ENCODE data around the gene PSMC3. TPM values are rescaled to one million over a fixed set of nuclear protein-coding genes. Genes with fewer than 3 reads are reported as not detected.

Gene PSMC3
- total RNA-seq, 1 donor: 128 TPM

DNA sequence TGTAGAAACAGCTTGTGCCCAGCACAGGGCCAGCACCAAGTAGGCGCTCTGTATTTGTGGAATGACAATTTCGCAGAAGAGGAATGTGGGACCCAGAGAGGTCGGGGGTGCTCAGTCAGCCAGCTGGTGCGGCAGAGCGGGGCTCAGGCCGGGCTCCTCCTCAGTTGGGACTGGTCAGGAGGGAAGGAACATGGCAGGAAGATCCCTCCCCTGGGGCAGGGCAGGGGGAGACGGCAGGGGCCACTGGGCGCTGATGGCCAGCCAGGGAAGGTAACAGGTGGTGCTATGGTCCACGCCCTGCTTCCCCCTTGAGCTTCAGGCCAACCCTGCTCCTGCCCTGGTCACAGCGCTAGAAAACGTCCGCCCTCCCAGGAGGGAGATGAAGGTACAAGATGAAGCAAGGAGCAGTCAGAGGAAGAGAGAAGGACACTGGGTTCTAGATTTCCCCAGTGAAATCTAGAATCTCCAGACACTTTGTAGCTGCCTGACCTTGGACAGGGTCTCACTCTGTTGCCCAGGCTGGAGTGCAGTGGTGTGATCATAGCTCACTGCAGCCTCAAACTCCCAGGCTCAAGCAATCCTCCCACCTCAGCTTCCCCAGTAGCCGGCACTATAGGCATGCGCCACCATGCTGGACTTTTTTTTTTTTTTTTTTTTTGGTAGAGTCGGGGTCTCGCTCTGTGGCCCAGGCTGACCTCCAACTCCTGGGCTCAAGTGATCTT is 34.4 kb downstream of the PSMC3 start:
- TF ChIP-seq, protein P1, sequence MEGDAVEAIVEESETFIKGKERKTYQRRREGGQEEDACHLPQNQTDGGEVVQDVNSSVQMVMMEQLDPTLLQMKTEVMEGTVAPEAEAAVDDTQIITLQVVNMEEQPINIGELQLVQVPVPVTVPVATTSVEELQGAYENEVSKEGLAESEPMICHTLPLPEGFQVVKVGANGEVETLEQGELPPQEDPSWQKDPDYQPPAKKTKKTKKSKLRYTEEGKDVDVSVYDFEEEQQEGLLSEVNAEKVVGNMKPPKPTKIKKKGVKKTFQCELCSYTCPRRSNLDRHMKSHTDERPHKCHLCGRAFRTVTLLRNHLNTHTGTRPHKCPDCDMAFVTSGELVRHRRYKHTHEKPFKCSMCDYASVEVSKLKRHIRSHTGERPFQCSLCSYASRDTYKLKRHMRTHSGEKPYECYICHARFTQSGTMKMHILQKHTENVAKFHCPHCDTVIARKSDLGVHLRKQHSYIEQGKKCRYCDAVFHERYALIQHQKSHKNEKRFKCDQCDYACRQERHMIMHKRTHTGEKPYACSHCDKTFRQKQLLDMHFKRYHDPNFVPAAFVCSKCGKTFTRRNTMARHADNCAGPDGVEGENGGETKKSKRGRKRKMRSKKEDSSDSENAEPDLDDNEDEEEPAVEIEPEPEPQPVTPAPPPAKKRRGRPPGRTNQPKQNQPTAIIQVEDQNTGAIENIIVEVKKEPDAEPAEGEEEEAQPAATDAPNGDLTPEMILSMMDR (IDR thresholded peaks at IDR 0.05; ENCODE audit: insufficient read depth, low read length): no peak
- H3K4me3 ChIP-seq (ENCODE audit: low read depth, low read length): no peak overlapping the region
- no peak for DNase-seq (ENCODE audit: low read depth)

DNA sequence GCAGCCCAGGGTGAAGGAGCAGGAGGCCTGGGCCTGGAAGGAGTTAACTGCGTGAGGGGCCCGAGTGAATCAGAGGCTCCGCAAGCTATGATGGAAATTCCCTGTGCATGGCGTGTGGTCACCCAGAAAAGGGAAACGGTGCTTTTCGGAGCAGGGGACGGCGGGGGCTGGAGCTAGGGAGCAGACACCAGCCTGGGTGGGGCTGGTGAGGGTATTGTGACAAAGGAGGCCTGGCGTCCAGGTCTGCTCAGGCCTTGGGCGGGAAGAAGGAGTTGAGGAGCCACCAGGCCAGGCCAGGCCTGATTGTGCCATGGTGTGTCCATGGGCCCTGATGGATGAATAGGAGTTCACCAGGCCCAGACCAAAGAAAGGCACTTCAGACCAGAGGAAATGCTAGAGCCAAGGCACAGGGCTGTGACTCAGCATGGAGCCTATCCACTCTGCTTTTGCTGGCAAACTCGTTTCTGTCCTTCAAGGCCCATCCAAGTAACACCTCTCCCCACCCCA is 35.1 kb downstream of the PSMC3 start:
- H3K4me3 ChIP-seq (ENCODE audit: low read depth, low read length): no peak overlapping the region
- TF ChIP-seq, protein P1 (IDR thresholded peaks at IDR 0.05; ENCODE audit: insufficient read depth, low read length): no peak
- no peak for DNase-seq (ENCODE audit: low read depth)

DNA sequence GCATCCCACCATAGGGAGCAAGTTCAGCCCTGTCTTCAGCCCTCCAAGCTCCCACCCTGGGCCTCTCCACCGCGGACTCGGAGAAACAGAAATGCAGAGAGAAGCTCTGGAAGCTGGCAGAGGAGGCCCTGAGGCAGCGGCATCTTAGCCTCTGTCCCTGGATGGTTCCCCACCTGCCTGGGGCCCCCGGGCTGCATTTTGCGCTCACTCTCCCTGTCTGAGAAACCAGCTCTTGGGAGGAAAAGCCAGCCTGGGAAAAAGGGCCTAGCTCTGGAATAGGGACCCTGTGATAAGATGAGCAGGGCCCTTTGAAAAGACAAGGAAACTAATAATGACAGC is 35.8 kb downstream of the PSMC3 start:
- no peak overlapping the region for H3K4me3 ChIP-seq (ENCODE audit: low read depth, low read length)
- TF ChIP-seq, protein P1 (IDR thresholded peaks at IDR 0.05; ENCODE audit: insufficient read depth, low read length): no peak

DNA sequence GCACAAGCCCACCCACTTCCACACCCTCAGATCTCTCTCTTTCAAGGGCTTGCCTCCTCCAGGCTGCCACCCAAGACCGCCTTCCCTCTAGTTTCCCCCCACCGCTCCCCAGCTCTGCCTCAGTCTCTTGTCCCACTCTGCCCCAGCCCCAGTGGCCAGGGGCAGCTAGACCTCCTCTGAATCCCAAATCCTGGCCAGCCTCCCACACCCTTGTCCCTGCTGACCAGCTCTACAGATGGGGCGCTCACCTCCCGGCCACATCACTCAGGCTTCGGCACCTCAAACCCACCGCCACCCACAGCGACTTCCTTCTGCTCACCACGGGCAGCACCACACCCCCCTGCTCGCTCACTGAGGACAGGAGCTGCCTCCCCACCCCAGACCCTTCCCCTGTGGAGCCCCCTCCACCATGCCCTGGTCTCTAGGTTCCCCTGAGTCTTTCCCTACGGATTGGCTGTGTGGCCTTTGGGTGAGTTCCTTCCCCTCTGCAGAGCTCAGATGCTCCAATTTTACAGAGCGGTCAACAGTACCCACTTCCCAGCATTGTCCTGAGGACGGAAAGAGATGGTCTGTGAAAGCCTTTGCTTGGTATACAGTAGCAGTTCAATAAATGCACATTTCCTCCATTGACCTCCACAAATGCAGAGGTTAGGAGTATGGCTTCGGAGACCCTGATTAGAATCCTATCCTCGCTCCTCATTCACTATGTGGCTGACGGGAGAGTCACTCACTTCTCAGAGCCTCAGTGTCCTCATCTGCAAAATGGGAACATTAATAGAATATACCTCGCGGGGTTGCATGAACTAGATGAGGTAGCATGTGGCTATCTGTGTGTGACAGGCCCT is 36.4 kb downstream of the PSMC3 start:
- TF ChIP-seq, protein P1 (IDR thresholded peaks at IDR 0.05; ENCODE audit: insufficient read depth, low read length): no peak
- DNase-seq (ENCODE audit: low read depth): no peak
- no peak overlapping the region for H3K4me3 ChIP-seq (ENCODE audit: low read depth, low read length)

More for the DNA sequence above, 35.8 kb downstream of the PSMC3 start:
- no peak for DNase-seq (ENCODE audit: low read depth)

DNA sequence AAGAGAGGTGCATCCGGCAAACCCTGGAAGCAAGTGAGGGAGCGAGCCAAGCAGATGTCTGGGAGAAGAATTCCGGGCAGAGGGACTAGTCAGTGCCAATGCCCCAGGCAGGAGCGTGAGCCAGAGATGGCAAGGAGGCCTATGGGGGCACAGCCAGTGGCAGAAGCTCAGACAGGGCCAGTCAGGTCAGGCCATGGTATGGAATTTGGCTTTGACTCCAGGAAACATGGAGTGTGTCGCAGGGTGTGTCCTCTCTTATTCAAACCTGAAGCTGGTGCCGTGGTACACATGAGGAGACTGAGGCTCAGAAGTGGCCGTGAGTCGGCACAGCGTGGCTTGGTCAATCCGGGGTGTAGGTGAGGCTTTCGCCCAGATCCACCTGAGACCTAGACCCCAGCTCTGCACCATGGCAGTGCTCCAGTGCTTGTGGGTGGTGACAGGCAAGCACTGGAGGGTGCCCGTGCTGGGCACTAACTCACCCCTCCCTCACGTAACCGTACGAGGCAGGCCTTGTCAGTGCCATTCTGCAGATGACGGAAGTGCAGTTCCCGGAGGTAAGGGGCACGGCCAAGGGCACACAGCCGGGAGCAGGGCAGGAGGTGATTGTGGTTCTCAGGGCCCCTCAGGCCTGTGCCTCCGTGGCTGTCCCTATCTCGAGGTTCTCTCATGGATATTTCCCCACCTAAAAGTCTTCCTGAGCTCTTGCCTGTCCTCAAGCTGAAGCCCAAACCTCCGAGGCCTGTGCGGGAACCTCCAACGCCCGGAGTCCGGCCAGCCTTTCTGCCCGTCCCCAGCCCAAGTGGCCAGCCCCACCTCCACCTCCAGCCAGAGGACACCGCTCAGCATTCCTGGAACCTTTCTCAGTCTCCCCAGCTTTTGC is 37.3 kb downstream of the PSMC3 start:
- no peak for DNase-seq (ENCODE audit: low read depth)
- TF ChIP-seq, protein P1 (IDR thresholded peaks at IDR 0.05; ENCODE audit: insufficient read depth, low read length): no peak
- H3K4me3 ChIP-seq (ENCODE audit: low read depth, low read length): no peak overlapping the region

DNA sequence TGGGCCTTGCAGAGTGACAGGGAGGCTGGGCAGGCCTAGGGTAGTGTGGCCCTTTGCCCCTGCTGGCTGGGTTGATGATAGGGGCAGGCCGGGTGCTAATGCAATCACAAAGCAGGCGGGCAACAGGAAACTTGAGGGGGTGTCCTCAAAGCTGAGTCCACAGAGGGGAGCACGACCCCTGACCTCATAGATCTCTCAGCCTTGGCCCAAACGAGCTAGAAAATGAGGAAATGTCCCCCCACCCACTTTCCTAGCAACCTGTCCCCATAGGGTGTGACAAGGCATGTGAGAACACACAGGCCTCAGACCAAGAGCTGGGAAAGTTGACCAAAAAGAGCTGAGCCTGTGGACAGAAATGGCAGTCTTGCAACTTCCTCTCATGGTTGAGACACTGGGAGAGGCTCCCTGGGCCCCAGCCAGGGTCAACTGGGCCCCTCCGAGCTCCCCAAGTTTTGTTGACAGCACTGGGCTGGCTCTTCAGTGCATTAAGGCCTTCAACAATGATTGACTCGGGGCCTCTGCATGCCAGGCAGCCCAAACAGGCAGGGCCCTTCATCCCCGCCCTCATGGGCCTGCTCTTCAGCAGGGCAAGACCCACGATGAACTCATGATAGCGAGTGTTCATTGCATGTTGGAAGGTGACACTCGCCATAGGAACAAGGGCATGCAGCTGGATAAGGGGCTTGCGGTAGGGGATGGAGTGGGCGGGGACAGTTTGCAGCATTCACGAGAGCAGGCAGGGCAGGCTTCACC is 38.1 kb downstream of the PSMC3 start:
- TF ChIP-seq, protein P1 (IDR thresholded peaks at IDR 0.05; ENCODE audit: insufficient read depth, low read length): no peak
- no peak for DNase-seq (ENCODE audit: low read depth)

More for the DNA sequence above, 38.1 kb downstream of the PSMC3 start:
- no peak overlapping the region for H3K4me3 ChIP-seq (ENCODE audit: low read depth, low read length)

All from fibroblast of the aortic adventitia (primary cell).